SK-N-SH treated with all-trans-retinoic acid at 6 μM for 48 hours (cell line): Measurements from ENCODE around the gene NCS1.

Experiments
- ATAC-seq: fragments of 200-7000 bp; cut with Tn5 transposase; 3 replicates; pipeline ENCODE4 v1.9.1; 2020; ENCODE audit warnings: mild to moderate bottlenecking, moderate library complexity
- ARNTL ChIP-seq: fragments of 450-650 bp; formaldehyde crosslinking; IDR thresholded peaks from 2 replicates; pipeline ENCODE4 v1.5.0; 2020; ENCODE audit warnings: low read depth, mild to moderate bottlenecking, moderate library complexity, borderline replicate concordance
- BACH2 ChIP-seq: fragments of 250-450 bp; sonication (Bioruptor Pico); IDR thresholded peaks from 2 replicates; pipeline ENCODE4 v1.9.0; 2021; ENCODE audit warnings: mild to moderate bottlenecking, borderline replicate concordance
- CSDC2 ChIP-seq: fragments of 250-450 bp; sonication (Bioruptor Pico); IDR thresholded peaks from 2 replicates; pipeline ENCODE4 v1.5.0; 2020; ENCODE audit warnings: mild to moderate bottlenecking, moderate library complexity
- CSRNP3 ChIP-seq: fragments of 250-450 bp; sonication (Bioruptor Pico); IDR thresholded peaks from 2 replicates; pipeline ENCODE4 v1.5.1; 2021; ENCODE audit warnings: mild to moderate bottlenecking, moderate library complexity
- ESRRG ChIP-seq: fragments of 250-450 bp; sonication (Bioruptor Pico); IDR thresholded peaks from 2 replicates; pipeline ENCODE4 v1.6.1; 2021; ENCODE audit warnings: mild to moderate bottlenecking
- GLIS3 ChIP-seq: fragments of 250-450 bp; sonication (Bioruptor Pico); IDR thresholded peaks from 2 replicates; pipeline ENCODE4 v1.5.0; 2020; ENCODE audit warnings: mild to moderate bottlenecking, moderate library complexity
- ISL1 ChIP-seq: fragments of 250-450 bp; sonication (Bioruptor Pico); IDR thresholded peaks from 2 replicates; pipeline ENCODE4 v2.1.2; 2022; ENCODE audit warnings: mild to moderate bottlenecking, moderate library complexity
- OSR1 ChIP-seq: fragments of 250-450 bp; sonication (Bioruptor Pico); IDR thresholded peaks from 2 replicates; pipeline ENCODE4 v1.8.0; 2022; ENCODE audit warnings: moderate library complexity, mild to moderate bottlenecking, inconsistent platforms
- PPARA ChIP-seq: fragments of 250-450 bp; sonication (Bioruptor Pico); IDR thresholded peaks from 2 replicates; pipeline ENCODE4 v1.5.0; 2020; ENCODE audit warnings: mild to moderate bottlenecking, borderline replicate concordance
- RARB ChIP-seq: fragments of 250-450 bp; sonication (Bioruptor Pico); IDR thresholded peaks from 2 replicates; pipeline ENCODE4 v1.8.0; 2021; ENCODE audit warnings: mild to moderate bottlenecking, moderate library complexity
- SNAI2 ChIP-seq: fragments of 250-450 bp; sonication (Bioruptor Pico); IDR thresholded peaks from 2 replicates; pipeline ENCODE4 v1.5.0; 2020; ENCODE audit warnings: mild to moderate bottlenecking, moderate library complexity
- TCF4 ChIP-seq: fragments of 250-450 bp; sonication (Bioruptor Pico); IDR thresholded peaks from 2 replicates; pipeline ENCODE4 v1.8.0; 2021; ENCODE audit warnings: mild to moderate bottlenecking, moderate library complexity, borderline replicate concordance
- TOX ChIP-seq: fragments of 250-450 bp; sonication (Bioruptor Pico); IDR thresholded peaks from 2 replicates; pipeline ENCODE4 v1.8.0; 2021; ENCODE audit warnings: mild to moderate bottlenecking, moderate library complexity, borderline replicate concordance
- TSHZ2 ChIP-seq: fragments of 250-450 bp; sonication (Bioruptor Pico); IDR thresholded peaks from 2 replicates; pipeline ENCODE4 v1.5.0; 2020; ENCODE audit warnings: mild to moderate bottlenecking, moderate library complexity
- ZC3H10 ChIP-seq: fragments of 250-450 bp; sonication (Bioruptor Pico); IDR thresholded peaks from 2 replicates; pipeline ENCODE4 v1.5.1; 2021; ENCODE audit warnings: mild to moderate bottlenecking, moderate library complexity
- ZFP3 ChIP-seq: fragments of 250-450 bp; sonication (Bioruptor Pico); IDR thresholded peaks from 2 replicates; pipeline ENCODE4 v1.5.0; 2020; ENCODE audit warnings: mild to moderate bottlenecking, moderate library complexity
- ZFP30 ChIP-seq: fragments of 450-650 bp; formaldehyde crosslinking; IDR thresholded peaks from 2 replicates; pipeline ENCODE4 v1.5.0; 2022; ENCODE audit warnings: mild to moderate bottlenecking, moderate library complexity
- ZNF565 ChIP-seq: fragments of 450-650 bp; formaldehyde crosslinking; conservative IDR thresholded peaks from 2 replicates; pipeline ENCODE4 v1.5.0; 2020; ENCODE audit warnings: low read depth, mild to moderate bottlenecking, moderate library complexity
- ZNF70 ChIP-seq: fragments of 450-650 bp; formaldehyde crosslinking; IDR thresholded peaks from 2 replicates; pipeline ENCODE4 v1.5.0; 2020; ENCODE audit warnings: mild to moderate bottlenecking, moderate library complexity
- ZNF8 ChIP-seq: fragments of 450-650 bp; formaldehyde crosslinking; IDR thresholded peaks from 2 replicates; pipeline ENCODE4 v1.5.0; 2020; ENCODE audit warnings: mild to moderate bottlenecking, moderate library complexity
- TF ChIP-seq, protein P1 (sequence below): fragments of 250-450 bp; sonication (Bioruptor Pico); IDR thresholded peaks from 2 replicates; pipeline ENCODE4 v1.5.1; 2020; ENCODE audit warnings: low read depth, mild to moderate bottlenecking, moderate library complexity
- TF ChIP-seq, protein P2 (sequence below): fragments of 250-450 bp; sonication (Bioruptor Pico); IDR thresholded peaks from 2 replicates; pipeline ENCODE4 v1.8.0; 2021; ENCODE audit warnings: low read depth, mild to moderate bottlenecking, moderate library complexity, borderline replicate concordance
- TF ChIP-seq, protein P3 (sequence below): fragments of 250-450 bp; sonication (Bioruptor Pico); IDR thresholded peaks from 2 replicates; pipeline ENCODE4 v1.8.0; 2020; ENCODE audit warnings: mild to moderate bottlenecking, moderate library complexity, borderline replicate concordance

Gene NCS1

GRCh38 chr9:130232899-130233586, 60.8 kb downstream of the NCS1 start (continued):
- TF ChIP-seq ZNF70 (CRISPR knock-in tag) (no peak), TCF4 (CRISPR knock-in tag) (no peak), ZNF8 (CRISPR knock-in tag) (no peak), ESRRG (CRISPR knock-in tag) (no peak), GLIS3 (CRISPR knock-in tag) (no peak), ZFP30 (CRISPR knock-in tag) (no peak), CSDC2 (CRISPR knock-in tag) (no peak)
- TF ChIP-seq, protein P1, sequence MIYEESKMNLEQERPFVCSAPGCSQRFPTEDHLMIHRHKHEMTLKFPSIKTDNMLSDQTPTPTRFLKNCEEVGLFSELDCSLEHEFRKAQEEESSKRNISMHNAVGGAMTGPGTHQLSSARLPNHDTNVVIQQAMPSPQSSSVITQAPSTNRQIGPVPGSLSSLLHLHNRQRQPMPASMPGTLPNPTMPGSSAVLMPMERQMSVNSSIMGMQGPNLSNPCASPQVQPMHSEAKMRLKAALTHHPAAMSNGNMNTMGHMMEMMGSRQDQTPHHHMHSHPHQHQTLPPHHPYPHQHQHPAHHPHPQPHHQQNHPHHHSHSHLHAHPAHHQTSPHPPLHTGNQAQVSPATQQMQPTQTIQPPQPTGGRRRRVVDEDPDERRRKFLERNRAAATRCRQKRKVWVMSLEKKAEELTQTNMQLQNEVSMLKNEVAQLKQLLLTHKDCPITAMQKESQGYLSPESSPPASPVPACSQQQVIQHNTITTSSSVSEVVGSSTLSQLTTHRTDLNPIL (CRISPR knock-in tag): no peak

DNA sequence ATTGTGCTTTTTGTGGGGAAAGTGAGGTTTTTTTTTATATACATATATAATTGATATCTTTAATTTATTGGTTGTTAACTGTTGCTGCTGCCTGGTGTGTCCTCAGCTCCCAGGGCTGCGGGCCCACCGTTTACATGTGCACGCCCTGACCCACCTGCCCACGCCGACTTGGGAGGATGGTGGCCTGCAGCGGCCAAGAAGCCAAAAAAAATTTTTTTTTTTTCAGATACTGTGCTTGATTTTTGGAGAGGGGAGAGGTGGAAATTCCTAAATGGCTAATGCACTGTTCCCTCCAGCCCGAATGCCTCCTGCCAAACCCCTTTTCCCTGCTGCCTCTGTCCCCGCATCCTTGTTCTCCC, 61.4 kb downstream of the NCS1 start:
- ATAC-seq: no peak
- TF ChIP-seq SNAI2 (CRISPR knock-in tag) (no peak), TCF4 (CRISPR knock-in tag) (no peak), RARB (CRISPR knock-in tag) (no peak), OSR1 (CRISPR knock-in tag) (no peak), ISL1 (no peak), ZFP3 (no peak), TOX (CRISPR knock-in tag) (no peak), CSRNP3 (no peak), ZNF8 (CRISPR knock-in tag) (no peak), ZNF70 (CRISPR knock-in tag) (no peak), TSHZ2 (CRISPR knock-in tag) (no peak), ZNF565 (CRISPR knock-in tag) (no peak)
- TF ChIP-seq, protein P1 (CRISPR knock-in tag): no peak

GRCh38 chr9:130234340-130235260, 62.4 kb downstream of the NCS1 start:
- ATAC-seq: no peak
- TF ChIP-seq BACH2 (CRISPR knock-in tag) (no peak), TCF4 (CRISPR knock-in tag) (no peak), ESRRG (CRISPR knock-in tag) (no peak), CSDC2 (CRISPR knock-in tag) (no peak), SNAI2 (CRISPR knock-in tag) (no peak), ZNF70 (CRISPR knock-in tag) (no peak), ARNTL (CRISPR knock-in tag) (no peak), TOX (CRISPR knock-in tag) (no peak), CSRNP3 (no peak), PPARA (no peak), OSR1 (CRISPR knock-in tag) (no peak), ZC3H10 (CRISPR knock-in tag) (no peak)
- TF ChIP-seq, protein P2, sequence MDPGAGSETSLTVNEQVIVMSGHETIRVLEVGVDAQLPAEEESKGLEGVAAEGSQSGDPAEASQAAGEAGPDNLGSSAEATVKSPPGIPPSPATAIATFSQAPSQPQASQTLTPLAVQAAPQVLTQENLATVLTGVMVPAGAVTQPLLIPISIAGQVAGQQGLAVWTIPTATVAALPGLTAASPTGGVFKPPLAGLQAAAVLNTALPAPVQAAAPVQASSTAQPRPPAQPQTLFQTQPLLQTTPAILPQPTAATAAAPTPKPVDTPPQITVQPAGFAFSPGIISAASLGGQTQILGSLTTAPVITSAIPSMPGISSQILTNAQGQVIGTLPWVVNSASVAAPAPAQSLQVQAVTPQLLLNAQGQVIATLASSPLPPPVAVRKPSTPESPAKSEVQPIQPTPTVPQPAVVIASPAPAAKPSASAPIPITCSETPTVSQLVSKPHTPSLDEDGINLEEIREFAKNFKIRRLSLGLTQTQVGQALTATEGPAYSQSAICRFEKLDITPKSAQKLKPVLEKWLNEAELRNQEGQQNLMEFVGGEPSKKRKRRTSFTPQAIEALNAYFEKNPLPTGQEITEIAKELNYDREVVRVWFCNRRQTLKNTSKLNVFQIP: no peak
- TF ChIP-seq, protein P3, sequence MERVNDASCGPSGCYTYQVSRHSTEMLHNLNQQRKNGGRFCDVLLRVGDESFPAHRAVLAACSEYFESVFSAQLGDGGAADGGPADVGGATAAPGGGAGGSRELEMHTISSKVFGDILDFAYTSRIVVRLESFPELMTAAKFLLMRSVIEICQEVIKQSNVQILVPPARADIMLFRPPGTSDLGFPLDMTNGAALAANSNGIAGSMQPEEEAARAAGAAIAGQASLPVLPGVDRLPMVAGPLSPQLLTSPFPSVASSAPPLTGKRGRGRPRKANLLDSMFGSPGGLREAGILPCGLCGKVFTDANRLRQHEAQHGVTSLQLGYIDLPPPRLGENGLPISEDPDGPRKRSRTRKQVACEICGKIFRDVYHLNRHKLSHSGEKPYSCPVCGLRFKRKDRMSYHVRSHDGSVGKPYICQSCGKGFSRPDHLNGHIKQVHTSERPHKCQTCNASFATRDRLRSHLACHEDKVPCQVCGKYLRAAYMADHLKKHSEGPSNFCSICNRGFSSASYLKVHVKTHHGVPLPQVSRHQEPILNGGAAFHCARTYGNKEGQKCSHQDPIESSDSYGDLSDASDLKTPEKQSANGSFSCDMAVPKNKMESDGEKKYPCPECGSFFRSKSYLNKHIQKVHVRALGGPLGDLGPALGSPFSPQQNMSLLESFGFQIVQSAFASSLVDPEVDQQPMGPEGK: no peak
